Activated CD4-positive, alpha-beta T cell treated with anti-CD3 and anti-CD28 coated beads, Interleukin-2, amount 10 ng/mL, durations not matched to agents 7 days and 5 days (primary cell): ENCODE measurements around the gene TTLL11. TPM values are rescaled to one million over a fixed set of nuclear protein-coding genes. Genes with fewer than 3 reads are reported as not detected.

Experiments
- CTCF ChIA-PET: fragments of 350-600 bp; sonication (Branson Sonifier 250); formaldehyde crosslinking; loops from one replicate; lab custom pipeline; 2021; ENCODE audit warnings: antibody characterized with exemption; lab: Charles Lee
- POLR2A ChIA-PET: fragments of 350-600 bp; sonication (Branson Sonifier 250); formaldehyde crosslinking; loops from one replicate; lab custom pipeline; 2021; ENCODE audit warnings: antibody characterized with exemption; lab: Charles Lee
- DNase-seq: peaks from one replicate; pipeline ENCODE4 v3.0.0-alpha.2; 2020
- H3K27ac Mint-ChIP-seq: one replicate; pipeline ENCODE4 v1.8.0; 2021; ENCODE audit warnings: mild to moderate bottlenecking, moderate library complexity, mixed read lengths
- H3K27me3 Mint-ChIP-seq: one replicate; pipeline ENCODE4 v1.8.0; 2021; ENCODE audit warnings: mixed read lengths
- H3K36me3 Mint-ChIP-seq: one replicate; pipeline ENCODE4 v1.8.0; 2021; ENCODE audit warnings: low read depth, mixed read lengths
- H3K4me1 Mint-ChIP-seq: one replicate; pipeline ENCODE4 v1.8.0; 2021; ENCODE audit warnings: mixed read lengths
- H3K4me3 Mint-ChIP-seq: one replicate; pipeline ENCODE4 v1.8.0; 2021; ENCODE audit warnings: mild to moderate bottlenecking, moderate library complexity, mixed read lengths
- H3K9me3 Mint-ChIP-seq: one replicate; pipeline ENCODE4 v1.8.0; 2021; ENCODE audit warnings: mixed read lengths
- total RNA-seq, 2 experiments: library from RNA; stranded (reverse); gene quantifications; one replicate each; pipeline ENCODE4 v1.2.3, GENCODE V29; 2021

TTLL11 gene
- total RNA-seq, 2 experiments from 2014 or later = 2.6 to 3.1 TPM

DNA sequence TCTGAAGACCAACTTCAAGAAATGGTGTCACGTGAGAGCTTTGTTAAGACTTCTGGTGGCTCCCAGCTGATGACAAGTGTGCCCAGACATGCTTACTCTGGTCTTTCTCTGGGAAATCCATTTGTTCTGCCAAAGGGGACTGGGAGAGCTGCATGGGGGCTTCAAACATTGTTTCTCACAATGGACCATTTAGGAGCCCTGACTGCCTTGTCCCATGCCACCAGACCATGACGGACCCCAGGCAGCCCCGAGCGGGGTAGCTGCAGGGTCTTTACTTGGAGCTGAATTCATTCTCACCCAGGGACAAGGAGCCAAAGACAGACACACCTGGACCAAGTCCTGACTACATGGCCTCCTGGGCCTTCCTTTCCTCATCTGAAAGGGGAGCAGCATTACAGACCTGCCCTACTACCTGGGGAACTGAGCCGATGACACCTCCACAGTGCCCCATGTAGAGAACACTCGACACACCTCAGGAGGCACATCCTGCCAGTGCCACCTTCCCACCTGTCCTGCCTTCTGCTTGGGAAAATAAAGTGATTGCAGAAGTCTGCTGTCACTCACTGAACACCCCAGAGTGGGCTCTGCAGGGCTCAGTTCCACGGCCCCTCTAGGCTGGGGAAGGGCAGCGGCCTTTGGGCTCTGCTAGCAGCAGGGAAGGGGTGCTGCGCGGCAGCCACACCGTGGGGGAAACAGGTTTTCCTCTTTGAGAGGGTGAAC is 272.7 kb downstream of the TTLL11 start:
- Mint-ChIP-seq H3K4me3 (no peak overlapping the region), H3K4me1 (no peaks in the 10 kb centered on the region), H3K27ac (no peak overlapping the region), H3K27me3 (no peaks in the 10 kb centered on the region), H3K36me3 (no peaks in the 10 kb centered on the region), H3K9me3 (no peaks in the 10 kb centered on the region)
- ChIA-PET POLR2A (no interaction called here), CTCF (no interaction called here)
- no peak for DNase-seq

DNA sequence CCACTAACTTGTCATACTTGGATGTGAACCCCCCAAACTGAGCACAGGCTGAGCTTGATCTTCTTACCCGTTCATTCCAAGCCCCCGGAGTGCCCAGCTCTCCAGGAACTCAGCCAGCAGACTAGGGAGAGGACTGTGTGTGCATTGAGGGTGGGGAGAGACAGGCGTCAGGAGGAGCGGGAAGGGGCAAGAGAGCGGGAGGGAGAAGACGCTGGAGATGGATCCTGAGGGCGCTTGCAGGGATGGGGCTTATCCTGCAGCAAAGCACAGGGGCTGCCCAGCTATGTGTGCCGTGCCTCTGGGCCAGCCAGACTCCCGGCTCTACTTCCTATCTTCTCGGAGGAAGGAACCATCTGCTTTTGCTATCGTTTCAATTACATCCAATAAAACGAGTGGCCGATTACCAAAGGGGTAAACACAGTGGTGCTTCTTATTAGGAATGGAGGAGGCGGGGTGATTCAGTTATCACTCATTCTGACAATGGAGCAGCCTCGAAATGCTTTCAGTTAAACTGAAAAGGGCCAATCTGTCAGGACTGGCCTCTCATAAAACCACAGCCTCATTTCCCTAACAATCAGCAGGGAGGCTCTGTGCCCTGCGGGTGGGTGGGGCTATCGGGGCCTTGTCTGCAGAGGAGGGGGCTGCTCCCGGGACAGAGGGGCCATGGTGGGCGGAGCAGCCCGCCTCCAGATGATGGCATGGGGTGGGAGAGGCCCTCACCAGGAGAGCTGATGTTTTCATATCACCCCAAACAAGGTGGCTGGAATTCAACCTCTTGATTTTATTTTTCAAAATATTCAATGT is 273.5 kb downstream of the TTLL11 start:
- ChIA-PET CTCF (no interaction called here), POLR2A (no interaction called here)
- H3K4me1 Mint-ChIP-seq = no peaks in the 10 kb centered on the region
- no peaks in the 10 kb centered on the region for H3K27me3 Mint-ChIP-seq
- no peak for DNase-seq
- H3K36me3 Mint-ChIP-seq = no peaks in the 10 kb centered on the region
- no peaks in the 10 kb centered on the region for H3K9me3 Mint-ChIP-seq
- H3K27ac Mint-ChIP-seq = no peak overlapping the region
- no peak overlapping the region for H3K4me3 Mint-ChIP-seq

DNA sequence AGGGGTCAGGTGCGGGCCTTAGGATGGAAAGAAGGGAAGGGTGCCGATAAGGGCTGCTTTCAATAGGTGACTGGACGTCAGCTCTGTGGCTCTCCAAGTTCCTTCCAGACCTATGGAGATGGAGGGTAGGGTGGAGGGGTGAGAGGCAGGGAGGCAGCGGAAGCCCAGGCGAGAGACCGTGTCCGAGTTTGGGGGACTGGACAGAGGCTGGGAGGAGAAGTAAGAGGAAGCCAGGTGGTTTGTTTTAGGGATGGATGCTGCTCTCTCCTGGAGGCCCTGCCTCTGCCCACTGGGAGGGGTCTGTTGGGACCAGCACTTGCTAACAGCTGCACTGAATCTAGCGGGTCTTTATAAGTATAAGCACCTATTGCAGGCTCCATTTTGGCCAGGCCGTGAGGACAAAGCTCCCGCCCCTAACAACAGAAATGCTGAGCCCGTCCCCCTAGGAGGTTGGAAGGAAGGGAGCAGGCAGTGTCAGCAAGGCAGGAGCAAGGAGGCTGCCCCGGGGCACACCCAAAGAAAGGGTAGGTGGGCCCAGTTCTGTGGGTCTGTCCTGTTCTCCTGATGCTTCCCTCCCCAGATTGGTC is 274.2 kb downstream of the TTLL11 start:
- CTCF ChIA-PET = no interaction called here
- H3K27me3 Mint-ChIP-seq = no peaks in the 10 kb centered on the region

DNA sequence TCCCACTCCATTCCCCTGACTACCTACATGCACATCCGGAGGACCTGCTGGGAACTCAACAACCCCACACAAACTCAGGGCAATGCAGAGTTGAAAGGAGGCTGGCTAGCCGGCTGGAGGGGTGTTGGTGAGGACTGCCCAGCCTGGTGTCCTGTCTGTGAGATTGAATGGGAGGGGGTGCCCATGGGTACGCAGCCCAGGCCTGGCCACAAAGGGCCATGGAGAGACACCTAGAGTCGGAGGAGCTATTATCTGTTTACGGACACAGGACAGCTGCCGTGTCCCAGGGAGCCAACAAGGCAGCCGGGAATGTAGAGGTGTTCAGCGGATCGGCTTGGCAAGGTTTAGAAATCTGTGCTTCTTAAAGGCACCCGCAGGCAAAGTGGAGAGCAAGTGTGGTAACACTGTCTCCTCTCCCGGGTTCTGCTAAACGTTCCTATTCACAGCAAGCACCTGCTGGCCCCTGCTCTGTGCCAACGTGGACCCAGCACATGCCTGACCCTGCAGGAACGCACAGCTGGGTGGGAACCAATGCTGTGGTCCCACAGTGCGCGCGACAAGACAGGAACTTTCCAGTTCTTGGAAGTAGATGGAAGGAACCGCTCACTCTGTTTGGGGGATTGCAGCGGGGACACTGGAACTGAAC is 275.0 kb downstream of the TTLL11 start:
- Mint-ChIP-seq H3K4me3 (no peak overlapping the region), H3K27me3 (no peaks in the 10 kb centered on the region), H3K27ac (no peak overlapping the region), H3K4me1 (no peaks in the 10 kb centered on the region), H3K9me3 (no peaks in the 10 kb centered on the region), H3K36me3 (no peaks in the 10 kb centered on the region)
- POLR2A ChIA-PET = no interaction called here
- no peak for DNase-seq
- CTCF ChIA-PET = no interaction called here

More for the DNA sequence above, 274.2 kb downstream of the TTLL11 start:
- Mint-ChIP-seq H3K27ac (no peak overlapping the region), H3K4me3 (no peak overlapping the region), H3K36me3 (no peaks in the 10 kb centered on the region), H3K4me1 (no peaks in the 10 kb centered on the region), H3K9me3 (no peaks in the 10 kb centered on the region)
- DNase-seq = no peak
- POLR2A ChIA-PET = no interaction called here

DNA sequence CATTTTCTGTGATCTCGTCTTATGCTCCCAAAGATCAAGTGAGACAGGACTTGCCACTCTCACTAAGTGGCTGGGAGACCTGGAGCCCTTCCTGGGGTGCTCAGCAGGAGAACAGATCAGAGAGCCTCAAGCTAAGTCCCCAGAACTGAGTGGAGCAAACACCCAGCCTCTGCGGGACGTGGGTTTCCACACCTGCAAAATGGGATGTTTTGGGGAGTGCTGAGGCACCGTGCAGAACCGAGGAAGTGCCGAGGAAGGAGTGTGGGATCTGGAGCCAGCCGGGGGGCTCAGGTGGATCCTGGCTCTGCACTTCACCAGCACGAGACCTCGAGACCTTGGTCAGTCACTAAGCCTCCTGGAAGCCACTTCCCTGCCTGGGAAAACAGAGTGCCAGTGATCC is 275.6 kb downstream of the TTLL11 start:
- ChIA-PET POLR2A (no interaction called here), CTCF (no interaction called here)
- H3K36me3 Mint-ChIP-seq = no peaks in the 10 kb centered on the region
- no peaks in the 10 kb centered on the region for H3K9me3 Mint-ChIP-seq
- H3K27ac Mint-ChIP-seq = no peak overlapping the region
- no peak for DNase-seq
- H3K4me3 Mint-ChIP-seq = no peak overlapping the region
- H3K4me1 Mint-ChIP-seq = no peaks in the 10 kb centered on the region
- no peaks in the 10 kb centered on the region for H3K27me3 Mint-ChIP-seq

DNA sequence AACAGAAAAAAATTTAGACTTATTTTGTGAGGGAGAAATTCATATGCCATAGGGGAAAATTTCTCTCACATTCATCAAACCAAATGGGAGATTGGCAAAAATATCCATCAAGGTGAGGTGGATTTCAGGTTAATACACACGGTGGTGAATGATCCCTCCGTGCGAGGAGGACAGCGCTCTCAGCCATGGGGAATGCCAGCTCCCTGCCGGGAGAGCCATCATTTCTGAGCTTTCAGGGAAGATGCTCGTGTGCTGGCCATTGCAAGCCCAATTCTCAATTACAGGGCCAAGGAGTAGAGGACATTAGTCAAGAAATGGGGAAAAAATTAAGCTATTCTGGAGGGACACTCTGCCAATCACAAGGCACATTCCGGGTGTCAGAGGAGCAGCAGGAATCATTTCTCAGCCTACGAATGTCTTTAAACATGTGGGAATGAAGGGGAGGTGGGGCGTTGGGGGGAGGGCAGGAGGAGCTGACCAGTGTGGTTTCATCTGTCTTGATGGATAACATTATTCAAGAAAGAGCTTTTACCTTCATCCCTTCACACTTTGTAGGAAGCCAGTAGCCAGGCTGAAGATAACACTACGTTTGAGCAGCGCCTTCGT is 276.2 kb downstream of the TTLL11 start:
- H3K27ac Mint-ChIP-seq = no peak overlapping the region
- DNase-seq = no peak
- no peaks in the 10 kb centered on the region for H3K4me1 Mint-ChIP-seq
- no peak overlapping the region for H3K4me3 Mint-ChIP-seq
- ChIA-PET POLR2A (no interaction called here), CTCF (no interaction called here)
- no peaks in the 10 kb centered on the region for H3K36me3 Mint-ChIP-seq
- no peaks in the 10 kb centered on the region for H3K9me3 Mint-ChIP-seq
- H3K27me3 Mint-ChIP-seq = no peaks in the 10 kb centered on the region

DNA sequence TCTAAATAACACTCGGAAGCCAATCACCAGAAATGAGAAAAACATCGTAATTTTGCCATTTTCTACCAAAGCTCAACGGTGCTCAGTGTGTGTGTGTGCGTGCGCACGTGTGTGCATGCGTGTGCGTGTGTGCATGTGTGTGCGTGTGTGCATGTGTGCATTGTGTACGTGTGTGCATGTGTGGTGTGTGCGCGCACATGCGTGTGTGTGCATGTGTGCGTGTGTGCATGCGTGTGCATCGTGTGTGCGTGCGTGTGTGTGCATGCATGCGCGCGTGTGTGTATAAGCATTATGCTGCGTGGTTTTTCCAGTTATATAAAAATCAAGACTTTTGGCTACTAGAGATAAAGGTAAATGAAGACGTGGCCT is 276.7 kb downstream of the TTLL11 start:
- Mint-ChIP-seq H3K4me1 (no peaks in the 10 kb centered on the region), H3K4me3 (no peak overlapping the region), H3K27ac (no peak overlapping the region), H3K27me3 (no peaks in the 10 kb centered on the region), H3K36me3 (no peaks in the 10 kb centered on the region), H3K9me3 (no peaks in the 10 kb centered on the region)
- CTCF ChIA-PET = no interaction called here
- no peak for DNase-seq
- POLR2A ChIA-PET = no interaction called here

DNA sequence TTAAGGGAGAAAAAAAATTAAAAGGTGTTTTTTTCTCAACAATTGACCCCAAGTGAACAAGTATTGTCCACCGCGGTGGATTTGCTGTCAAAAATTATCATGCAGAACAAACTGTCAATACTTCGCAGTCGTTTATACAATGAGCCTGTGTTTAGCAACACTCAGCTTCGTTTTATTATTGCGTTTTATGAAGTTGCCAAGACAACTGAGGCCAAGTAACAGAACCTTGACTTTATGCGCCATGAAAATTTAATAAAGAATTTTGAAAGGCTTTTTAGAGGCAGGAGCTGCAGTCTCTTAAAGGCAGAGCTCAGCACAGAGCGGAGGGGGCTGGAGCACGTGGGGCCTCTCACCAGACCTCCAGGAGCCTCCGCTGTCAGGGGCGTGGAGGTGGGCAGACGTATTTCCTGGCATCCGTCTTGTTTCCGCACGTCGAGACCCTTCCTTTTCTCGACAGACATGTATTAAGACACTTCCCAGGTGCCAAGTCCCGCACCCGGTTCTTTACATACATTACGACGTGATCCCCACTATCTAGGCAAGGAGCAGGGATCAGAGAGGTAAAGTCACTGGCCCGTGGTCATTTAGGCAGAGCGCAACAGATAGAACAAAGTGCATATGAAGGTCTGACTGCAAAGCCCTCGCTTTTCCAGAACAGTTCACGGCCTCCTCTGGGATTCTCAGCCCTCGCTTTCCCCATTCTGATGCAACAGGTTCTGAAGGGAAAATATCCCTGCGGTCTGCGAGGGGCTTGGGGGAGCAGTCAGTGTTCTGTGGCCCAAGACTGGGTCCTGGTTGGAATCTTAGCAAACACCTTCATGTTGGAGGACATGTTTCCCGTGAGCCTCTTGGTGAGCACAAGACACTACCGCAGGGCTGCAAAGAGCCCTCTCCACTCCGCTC is 277.3 kb downstream of the TTLL11 start:
- Mint-ChIP-seq H3K4me3 (no peak overlapping the region), H3K36me3 (no peaks in the 10 kb centered on the region), H3K9me3 (no peaks in the 10 kb centered on the region), H3K27me3 (no peaks in the 10 kb centered on the region), H3K4me1 (no peaks in the 10 kb centered on the region), H3K27ac (no peak overlapping the region)
- CTCF ChIA-PET = no interaction called here
- no peak for DNase-seq
- POLR2A ChIA-PET = no interaction called here

DNA sequence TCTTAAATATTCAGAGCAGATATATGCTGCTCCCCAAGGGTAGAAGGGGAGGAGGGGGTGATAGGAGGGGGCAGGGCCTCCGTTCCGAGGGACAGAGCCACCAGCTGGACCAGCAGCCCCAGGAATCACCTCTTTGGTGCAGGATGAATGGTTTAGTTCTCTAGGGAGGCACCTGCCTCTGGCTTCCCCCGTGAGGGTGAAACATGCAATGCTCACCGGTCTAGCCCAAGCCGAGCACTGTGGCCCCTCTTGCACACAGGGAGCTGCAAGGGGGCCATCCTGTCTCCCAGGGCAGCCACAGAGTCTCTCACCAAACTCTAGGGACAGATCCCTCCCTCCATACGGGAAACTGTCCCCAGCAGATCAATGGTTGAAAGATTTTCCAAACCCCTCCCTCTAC is 278.0 kb downstream of the TTLL11 start:
- ChIA-PET POLR2A (no interaction called here), CTCF (no interaction called here)
- Mint-ChIP-seq H3K9me3 (no peaks in the 10 kb centered on the region), H3K27ac (no peak overlapping the region), H3K4me3 (no peak overlapping the region), H3K27me3 (no peaks in the 10 kb centered on the region), H3K36me3 (no peaks in the 10 kb centered on the region), H3K4me1 (no peaks in the 10 kb centered on the region)
- DNase-seq = no peak

DNA sequence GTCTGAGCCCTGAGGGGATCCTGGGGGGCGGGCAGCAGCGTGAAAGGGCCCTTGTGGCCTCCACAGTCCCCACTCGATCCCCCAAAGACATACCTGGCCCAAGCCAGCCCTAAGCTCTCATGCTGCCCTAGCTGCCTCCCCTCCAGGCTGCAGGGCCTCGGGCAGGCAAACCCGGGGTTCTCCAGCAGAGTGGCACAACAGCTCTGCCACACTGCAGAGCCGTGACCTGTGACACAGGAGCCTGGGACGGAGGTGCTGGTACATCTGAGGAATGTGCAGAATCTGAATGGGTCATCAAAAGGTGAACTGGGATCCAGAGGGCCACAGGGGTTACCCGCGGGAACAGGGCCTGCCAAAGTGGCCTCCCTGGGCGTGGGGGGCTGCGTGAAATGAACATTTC is 278.5 kb downstream of the TTLL11 start:
- Mint-ChIP-seq H3K27me3 (no peaks in the 10 kb centered on the region), H3K4me3 (no peak overlapping the region), H3K4me1 (no peaks in the 10 kb centered on the region), H3K27ac (no peak overlapping the region), H3K36me3 (no peaks in the 10 kb centered on the region), H3K9me3 (no peaks in the 10 kb centered on the region)
- ChIA-PET CTCF (no interaction called here), POLR2A (no interaction called here)
- no peak for DNase-seq

DNA sequence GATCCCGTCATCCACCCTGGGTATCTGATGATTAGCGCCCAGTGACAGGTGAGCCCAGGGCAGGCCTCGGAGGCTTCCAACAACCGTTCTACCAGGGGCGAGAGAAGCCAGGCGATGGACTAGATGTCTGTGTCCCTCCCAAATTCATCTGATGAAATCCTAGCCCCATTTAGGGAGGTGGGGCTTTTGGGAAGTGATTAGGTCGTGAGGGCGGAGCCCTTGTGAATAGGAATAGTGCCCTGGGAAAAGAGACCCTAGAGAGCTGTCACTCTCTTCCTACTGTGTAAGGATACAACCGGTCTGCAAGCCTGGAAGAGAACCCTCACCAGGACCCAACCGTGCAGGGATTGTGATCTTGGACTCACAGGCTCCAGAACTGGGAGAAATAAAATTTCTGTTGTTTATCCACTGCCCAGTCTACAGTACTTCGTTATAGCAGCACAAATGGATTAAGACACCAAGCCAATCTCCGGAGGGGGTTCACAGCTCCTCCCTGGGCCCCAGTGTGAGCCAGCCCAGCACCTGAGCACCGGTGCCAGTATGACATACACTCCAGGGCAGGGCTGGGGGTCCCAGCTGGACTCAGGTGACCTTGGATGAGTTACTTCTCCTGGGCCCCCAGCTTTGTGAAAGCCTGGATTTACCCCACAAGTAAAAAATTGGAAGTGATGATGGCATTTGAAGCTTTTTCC is 279.4 kb downstream of the TTLL11 start:
- Mint-ChIP-seq H3K27ac (no peak overlapping the region), H3K27me3 (no peaks in the 10 kb centered on the region), H3K4me3 (no peak overlapping the region), H3K9me3 (no peaks in the 10 kb centered on the region), H3K36me3 (no peaks in the 10 kb centered on the region), H3K4me1 (no peaks in the 10 kb centered on the region)
- ChIA-PET POLR2A (no interaction called here), CTCF (no interaction called here)
- no peak for DNase-seq
